OCI-LY1 (cell line): ENCODE results near the gene NEIL1.

Experiments
- CTCF ChIP-seq: fragments of 200-600 bp; sonication (generic), shearing (Covaris generic); IDR thresholded peaks from 2 replicates; pipeline ENCODE4 v1.5.1; 2017; ENCODE audit warnings: mild to moderate bottlenecking, antibody characterized with exemption, low read length, moderate library complexity, mixed read lengths
- EZH2 ChIP-seq: fragments of 200-600 bp; sonication (generic), shearing (Covaris generic); IDR thresholded peaks from 2 replicates; pipeline ENCODE4 v1.8.0; 2017; ENCODE audit warnings: borderline replicate concordance, mixed run types, mild to moderate bottlenecking, antibody characterized with exemption, low read length, moderate library complexity, mixed read lengths

- TF ChIP-seq CTCF (no peak), EZH2 (no peak)
Observed at GRCh38 chr15:75302318-75302717, 44.5 kb upstream of the NEIL1 start.
